GM18858 (cell line): ENCODE measurements around the gene ETV7.
A peak's percentile ranks its signal among the peaks of the same experiment; 100 is the strongest.
"Not testable (repeated sequence)": the region's sequence is repeated elsewhere in the genome, so short reads cannot be mapped to it uniquely, and the experiment has no call there.

Source experiments
- ATAC-seq: cut with Tn5 transposase; IDR thresholded peaks from one replicate; pipeline ENCODE4 v1.9.1; 2021; ENCODE audit not compliant: unreplicated experiment

ETV7 gene

DNA sequence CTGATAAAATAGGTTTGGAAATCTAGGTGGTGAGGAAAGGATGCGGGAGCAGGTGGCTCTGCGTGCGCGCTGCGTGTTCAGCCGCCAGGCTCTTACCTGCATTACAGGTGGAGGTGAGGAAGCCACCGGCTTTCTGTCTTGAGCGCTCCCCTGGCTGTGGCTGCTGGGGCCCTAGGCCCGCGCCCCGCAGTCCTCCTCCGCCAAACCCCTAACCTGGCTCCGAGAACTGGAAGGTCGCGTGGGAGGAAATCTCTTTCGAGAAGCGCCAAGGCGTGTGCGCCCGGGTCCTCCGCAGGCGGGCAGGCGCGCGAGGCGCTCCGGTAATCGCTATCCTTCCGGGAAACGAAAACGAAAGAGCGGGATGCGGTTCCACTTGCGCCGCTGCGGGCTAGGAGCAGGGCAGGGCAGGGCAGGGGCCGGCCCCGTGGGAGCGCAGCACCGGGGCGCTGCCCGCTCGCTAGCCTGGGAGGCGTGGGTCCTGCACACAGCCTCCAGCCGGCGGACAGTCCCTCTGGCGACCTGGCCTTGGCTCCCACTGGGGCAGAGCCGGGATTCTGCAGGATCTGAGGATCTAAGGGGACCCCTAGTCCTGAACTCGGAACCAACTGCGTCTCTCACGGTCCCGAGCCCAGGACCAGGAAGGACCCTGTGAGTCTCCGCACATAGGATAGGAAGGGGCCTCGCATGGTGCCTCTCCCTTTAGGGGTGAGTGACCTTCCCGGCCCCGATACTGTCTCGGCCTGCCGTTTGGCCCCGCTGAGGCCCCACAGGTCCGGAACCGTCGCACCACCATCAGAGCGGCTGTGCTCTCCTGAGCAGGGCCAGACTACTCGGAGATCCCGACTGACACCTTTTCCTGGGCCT is at the start of gene ETV7:
Gene ETV7, minus strand, starts transcription at position 230 of the 864 bp plus-strand sequence. Its CDS starts 128 bp downstream, at position 102.
- no peak for ATAC-seq

GRCh38 chr6:36436466-36436865 is 49.0 kb upstream of the ETV7 start:
- ATAC-seq: no peak

DNA sequence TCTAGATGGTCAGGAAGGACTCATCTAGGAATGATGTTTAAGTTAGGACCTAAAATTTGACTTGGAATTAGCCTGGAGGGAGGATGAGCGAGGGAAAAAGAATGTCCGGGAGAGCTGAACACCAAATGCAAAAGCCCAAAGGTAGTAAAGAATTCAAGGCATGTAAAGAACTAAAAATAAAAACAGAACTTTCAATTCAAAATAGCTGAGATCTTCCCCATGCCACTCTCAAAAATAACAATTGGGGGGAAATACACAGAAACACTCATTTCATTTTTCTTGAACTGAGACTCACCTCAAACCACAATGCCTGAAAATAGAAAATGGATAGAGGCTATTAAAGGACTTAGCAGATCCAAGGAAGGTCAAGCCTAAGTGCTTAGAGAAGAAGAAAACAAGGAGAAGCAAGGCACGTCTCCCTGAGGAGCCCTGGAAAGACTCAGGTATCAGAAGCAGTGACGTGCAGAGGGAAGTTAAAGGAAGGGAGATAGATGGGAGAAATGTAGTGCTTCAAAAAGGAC is 44.7 kb upstream of the ETV7 start:
- ATAC-seq: no peak

- ATAC-seq: no peak
These were observed 43.7 kb upstream of the ETV7 start for GRCh38 chr6:36431197-36431596.

- no peak for ATAC-seq
These were observed 42.9 kb upstream of the ETV7 start for GRCh38 chr6:36430351-36430750.

GRCh38 chr6:36428911-36429310 is 41.4 kb upstream of the ETV7 start:
- ATAC-seq: no peak

GRCh38 chr6:36426622-36427021 is 39.2 kb upstream of the ETV7 start:
- no peak for ATAC-seq

- peak; percentile 78 for ATAC-seq
These were observed 35.8 kb upstream of the ETV7 start for GRCh38 chr6:36423101-36423824.

DNA sequence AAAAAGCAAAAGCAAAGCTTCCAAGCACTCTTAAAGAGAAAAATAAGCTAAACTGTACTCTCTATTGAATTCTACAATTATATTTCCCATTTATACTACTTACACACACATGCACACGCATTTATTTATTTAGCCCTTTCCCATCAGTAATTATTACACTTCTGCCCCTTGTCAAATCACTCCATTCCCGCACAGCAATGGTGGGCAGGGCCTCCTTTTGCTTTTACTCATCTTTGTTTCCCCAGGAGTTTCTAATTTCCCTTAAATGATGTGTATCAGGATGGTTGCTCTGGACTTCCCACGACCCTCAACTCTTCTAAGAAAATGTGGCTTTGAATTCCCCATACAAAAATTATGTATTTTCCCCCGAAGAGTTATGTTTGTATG is 35.2 kb upstream of the ETV7 start:
- no peak for ATAC-seq

DNA sequence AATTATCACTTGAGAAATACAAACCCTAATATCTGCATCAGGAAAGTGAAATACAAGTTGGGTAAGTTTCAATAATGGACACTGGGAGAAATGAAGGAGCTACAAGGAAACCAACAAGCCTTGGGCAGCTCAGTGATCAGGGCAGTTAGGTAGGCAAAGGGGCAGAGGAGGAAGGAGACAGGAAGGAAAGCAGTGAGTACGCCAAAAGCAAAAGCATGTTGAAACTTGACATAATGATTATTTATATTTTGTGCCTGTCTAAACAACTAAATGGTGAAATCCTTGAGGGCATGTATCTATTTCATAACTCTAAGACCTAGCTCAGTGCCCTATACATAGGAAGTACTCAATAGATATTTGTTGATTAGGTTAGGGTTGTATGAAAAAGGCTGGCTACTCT is 31.8 kb upstream of the ETV7 start:
- no peak for ATAC-seq

GRCh38 chr6:36418558-36418957 is 31.1 kb upstream of the ETV7 start:
- ATAC-seq: no peak

- ATAC-seq: no peak
These were observed 27.0 kb upstream of the ETV7 start for GRCh38 chr6:36414481-36414880.

- no peak for ATAC-seq
These were observed 26.3 kb upstream of the ETV7 start for GRCh38 chr6:36413489-36414480.

DNA sequence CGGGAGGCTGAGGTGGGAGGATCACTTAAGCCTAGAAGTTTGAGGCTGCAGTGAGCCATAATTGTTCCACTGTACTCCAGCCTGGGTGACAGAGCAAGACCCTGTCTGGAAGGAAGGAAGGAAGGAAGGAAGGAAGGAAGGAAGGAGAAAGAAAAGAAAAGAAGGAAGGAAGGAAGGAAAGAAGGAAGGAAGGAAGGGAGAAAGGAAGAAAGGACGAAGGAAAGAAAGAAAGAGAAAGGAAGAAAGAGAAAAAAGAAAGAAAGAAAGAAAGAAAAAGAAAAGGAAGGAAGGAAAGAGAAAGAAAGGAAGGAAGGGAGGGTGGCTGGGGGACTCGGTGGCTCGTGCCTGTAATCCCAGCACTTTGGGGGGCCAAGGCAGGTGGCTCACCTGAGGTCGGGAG is 22.2 kb upstream of the ETV7 start:
- ATAC-seq: not testable (repeated sequence)

DNA sequence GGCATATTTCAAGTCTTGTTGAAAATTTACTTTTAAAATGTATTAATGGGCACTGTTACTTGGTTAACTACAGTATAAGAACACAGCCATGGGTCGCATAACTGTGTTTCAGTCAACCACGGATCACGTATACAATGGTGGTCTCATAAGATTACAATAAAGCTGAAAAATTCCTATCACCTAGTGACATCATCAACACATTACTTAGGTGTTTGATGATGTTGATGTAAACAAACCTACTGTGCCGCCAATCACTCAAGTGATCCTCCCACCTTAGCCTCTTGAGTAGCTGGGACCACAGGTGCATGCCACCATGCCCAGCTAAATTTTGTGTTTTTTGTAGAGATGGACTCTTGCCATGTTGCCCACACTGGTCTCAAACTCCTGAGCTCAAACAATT is 16.7 kb upstream of the ETV7 start:
- ATAC-seq: no peak

GRCh38 chr6:36402481-36402880 is 15.0 kb upstream of the ETV7 start:
- no peak for ATAC-seq

DNA sequence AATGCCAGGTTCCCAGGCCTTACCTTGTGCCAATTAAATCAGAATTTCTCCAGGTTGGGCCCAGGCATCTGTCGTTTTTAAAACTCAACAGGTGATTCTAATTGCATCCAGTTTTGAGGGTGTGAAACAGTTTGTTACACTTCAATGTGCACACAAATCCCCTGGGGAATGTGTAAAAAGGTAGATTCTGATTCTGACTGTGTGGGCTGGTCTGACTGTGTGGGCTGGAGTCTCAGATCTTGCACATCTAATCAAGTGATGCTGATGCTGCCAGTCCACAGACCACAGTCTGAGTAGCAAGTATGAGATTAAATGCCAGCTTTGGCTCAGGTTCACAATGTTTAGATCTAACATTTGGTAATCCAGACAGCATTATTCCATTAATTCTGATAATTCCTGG is 12.5 kb upstream of the ETV7 start:
- ATAC-seq: no peak

DNA sequence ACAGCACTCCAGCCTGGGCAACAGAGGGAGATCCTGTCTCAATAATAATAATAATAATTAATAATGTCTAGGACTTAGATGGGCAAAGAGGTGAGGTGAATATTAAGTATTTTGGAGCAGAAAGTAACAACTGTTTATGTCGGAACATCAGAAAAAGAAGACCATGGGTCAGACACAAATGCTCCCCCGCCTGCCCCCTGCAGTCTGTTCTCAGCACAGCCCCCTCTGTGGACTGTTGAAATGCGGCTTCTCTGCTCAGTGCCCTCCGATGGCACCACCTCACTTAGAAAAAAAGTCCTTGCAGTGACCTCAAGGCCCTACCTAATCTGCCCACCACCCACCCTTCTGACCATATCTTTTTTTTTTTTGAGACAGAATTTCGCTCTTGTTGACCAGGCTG is 5.2 kb upstream of the ETV7 start:
- ATAC-seq: no peak

DNA sequence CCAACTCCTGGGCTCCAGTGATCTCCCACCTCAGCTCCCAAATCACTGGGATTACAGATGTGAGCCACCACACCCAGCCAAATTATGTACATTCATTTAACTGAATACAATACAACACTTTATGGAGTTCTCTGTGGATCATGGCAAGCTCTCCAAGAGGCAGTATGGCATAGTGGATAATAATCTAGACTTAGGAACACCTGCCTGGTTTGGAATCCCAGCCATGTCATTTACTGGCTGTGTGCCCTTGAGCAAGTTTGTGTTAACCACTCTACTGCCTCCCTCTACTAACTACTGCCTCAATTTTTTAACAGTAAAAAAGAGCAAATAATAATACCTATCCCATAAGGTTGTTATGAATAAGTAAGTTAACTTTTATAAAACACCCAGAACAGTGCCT is 1.9 kb upstream of the ETV7 start:
- ATAC-seq: no peak

- ATAC-seq: no peak
These were observed 702 bp downstream of the ETV7 start for GRCh38 chr6:36386495-36387439.
